Body of pancreas (tissue), 4 donors: ENCODE measurements around the gene RNF125. TPM values are rescaled to one million over a fixed set of nuclear protein-coding genes. Genes with fewer than 3 reads are reported as not detected.
A peak's percentile ranks its signal among the peaks of the same experiment; 100 is the strongest.

Experiments
- ATAC-seq: fragments of 150-250 bp; one replicate; pipeline ENCODE4 v1.9.1; 2016
- DNase-seq, 4 donors: peaks; one replicate each; pipeline ENCODE4 v3.0.0-alpha.2; 2019
- H3K27ac ChIP-seq, 4 donors: fragments of 200-600 bp; sonication (generic); 1 replicate in 3 of 4; 2 replicates in 1 of 4; pipeline versions ENCODE4 v1.5.1 to v1.6.1; 2016 to 2019; ENCODE audit warnings: mild to moderate bottlenecking in 1 of 4, mixed read lengths in 1 of 4, moderate library complexity in 1 of 4
- H3K27me3 ChIP-seq, 2 donors: fragments of 200-600 bp; sonication (generic); one replicate each; pipeline ENCODE4 v1.6.0; 2016; ENCODE audit warnings: mild to moderate bottlenecking in 1 of 2
- H3K36me3 ChIP-seq, 2 donors: fragments of 200-600 bp; sonication (generic); replicated peaks in 1 of 2; 2 replicates each; pipeline ENCODE4 v1.5.1; 2016; ENCODE audit warnings: low read depth in 2 of 2; ENCODE audit not compliant: insufficient read depth in 1 of 2
- H3K4me1 ChIP-seq: fragments of 200-600 bp; sonication (generic); one replicate; pipeline ENCODE4 v1.6.0; 2016
- H3K4me3 ChIP-seq, 2 donors: fragments of 200-600 bp; sonication (generic); 1 replicate in 1 of 2; 2 replicates in 1 of 2; pipeline ENCODE4 v1.5.1; 2016 to 2019
- H3K9me3 ChIP-seq, 3 donors: fragments of 200-600 bp; sonication (generic); 1 replicate in 2 of 3; 2 replicates in 1 of 3; pipeline ENCODE4 v1.5.1; 2016
- CTCF ChIP-seq, 7 experiments: fragments of 450-650 bp in 4 of 7; fragments of 200-600 bp in 3 of 7; sonication (generic) in 3 of 7; IDR thresholded peaks; one replicate each; pipeline ENCODE4 v1.5.1; 2016 to 2019; ENCODE audit warnings: antibody characterized with exemption in 7 of 7
- POLR2A ChIP-seq, 3 donors: fragments of 450-650 bp; IDR thresholded peaks; one replicate each; pipeline ENCODE4 v1.6.1; 2016; ENCODE audit warnings: antibody characterized with exemption in 3 of 3, mild to moderate bottlenecking in 2 of 3
- WGBS, 2 donors: methylation state at CpG; one replicate each; pipeline ENCODE4 v1.1.5; 2017; 5-methylcytosine and 5-hydroxymethylcytosine counted together
- intact Hi-C: fragments of 100-400 bp; cut with DNase I; formaldehyde crosslinking; loops from one replicate; pipeline ENCODE4 v1.15.1; 2023
- total RNA-seq, 2 donors: library from RNA; depleted of rRNA; stranded (reverse); fragments of >200 nt; gene quantifications; one replicate each; pipeline ENCODE4 v1.1.0, GENCODE V29; 2016

RNF125 gene
- total RNA-seq, 2 donors from 2014 or later: 2.6 to 4.9 TPM

GRCh38 chr18:32104516-32104915 is 85.9 kb downstream of the RNF125 start:
- no peak overlapping the region for H3K27ac ChIP-seq
- TF ChIP-seq POLR2A (IDR thresholded peaks at IDR 0.05) (no peak), CTCF (IDR thresholded peaks at IDR 0.05) (no peak)
- intact Hi-C loops: no loop called here
- H3K4me3 ChIP-seq: no peak overlapping the region
- 61 to 67% methylated on average over 2 of the region's 2 CpGs for WGBS, 2 donors
- DNase-seq: no peak
- H3K9me3 ChIP-seq: no peaks in the 10 kb centered on the region
- ATAC-seq: no peak
- H3K4me1 ChIP-seq: peaks cover 5% of the 10 kb centered on the region
- no peaks in the 10 kb centered on the region for H3K27me3 ChIP-seq
- H3K36me3 ChIP-seq: no peaks in the 10 kb centered on the region

DNA sequence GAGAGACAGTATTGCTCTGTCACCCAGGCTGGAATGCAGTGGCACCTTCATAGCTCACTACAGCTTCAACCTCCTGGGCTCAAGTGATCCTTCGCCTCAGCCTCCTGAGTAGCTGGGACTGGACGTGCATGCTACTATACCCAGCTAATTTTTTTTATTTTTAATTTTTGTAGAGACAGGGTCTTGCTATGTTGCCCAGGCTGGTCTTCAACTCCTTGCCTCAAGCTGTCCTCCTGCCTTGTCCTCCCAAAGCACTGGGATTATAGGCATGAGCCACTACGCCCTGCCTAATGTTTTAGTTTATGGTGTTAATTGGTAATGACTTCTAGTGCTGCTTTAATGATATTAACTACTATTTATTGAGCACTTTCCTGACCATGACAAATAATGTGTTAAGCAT is 91.4 kb downstream of the RNF125 start:
- Histone ChIP-seq H3K27ac (no peak overlapping the region), H3K4me1 (peaks cover 16% of the 10 kb centered on the region), H3K9me3 (no peaks in the 10 kb centered on the region), H3K27me3 (no peaks in the 10 kb centered on the region), H3K4me3 (no peak overlapping the region), H3K36me3 (no peaks in the 10 kb centered on the region)
- no peak for DNase-seq
- intact Hi-C loops: no loop called here
- WGBS, 2 donors: 91 to 94% methylated on average over 3 of the region's 3 CpGs
- no peak for ATAC-seq
- TF ChIP-seq POLR2A (IDR thresholded peaks at IDR 0.05) (no peak), CTCF (IDR thresholded peaks at IDR 0.05) (no peak)

- WGBS, 2 donors: 50 to 63% methylated on average over 3 of the region's 3 CpGs
- Histone ChIP-seq H3K9me3 (no peaks in the 10 kb centered on the region), H3K36me3 (no peaks in the 10 kb centered on the region), H3K27me3 (no peaks in the 10 kb centered on the region), H3K4me1 (peaks cover 11% of the 10 kb centered on the region), H3K27ac (no peak overlapping the region), H3K4me3 (no peak overlapping the region)
- ATAC-seq (no peak), DNase-seq (no peak)
- no peak for TF ChIP-seq CTCF (IDR thresholded peaks at IDR 0.05)
- TF ChIP-seq POLR2A (IDR thresholded peaks at IDR 0.05): no peak
- intact Hi-C loops: no loop called here
Observed at GRCh38 chr18:32111706-32112105, 93.1 kb downstream of the RNF125 start.

GRCh38 chr18:32112826-32113225 is 94.2 kb downstream of the RNF125 start:
- no peak for DNase-seq
- Histone ChIP-seq H3K9me3 (no peaks in the 10 kb centered on the region), H3K36me3 (peaks cover 0 to 3% of the 10 kb centered on the region in 2 donors), H3K4me1 (peaks cover 11% of the 10 kb centered on the region), H3K27ac (no peak overlapping the region), H3K27me3 (no peaks in the 10 kb centered on the region), H3K4me3 (no peak overlapping the region)
- 77 to 80% methylated on average over 4 of the region's 4 CpGs for WGBS, 2 donors
- ATAC-seq: no peak
- TF ChIP-seq CTCF (IDR thresholded peaks at IDR 0.05) (no peak), POLR2A (IDR thresholded peaks at IDR 0.05) (no peak)
- intact Hi-C loops: no loop called here

GRCh38 chr18:32114293-32114942 is 95.8 kb downstream of the RNF125 start:
- WGBS, 2 donors: 77 to 78% methylated on average over 4 of the region's 4 CpGs
- intact Hi-C loops: no loop called here
- DNase-seq: no peak
- no peak for TF ChIP-seq CTCF (IDR thresholded peaks at IDR 0.05)
- TF ChIP-seq POLR2A (IDR thresholded peaks at IDR 0.05): no peak
- no peak overlapping the region for H3K4me3 ChIP-seq
- H3K4me1 ChIP-seq: peaks cover 11% of the 10 kb centered on the region
- no peak for ATAC-seq
- H3K27ac ChIP-seq: peak overlapping the region in 1 of 4 donors; percentile 21
- H3K9me3 ChIP-seq: no peaks in the 10 kb centered on the region
- H3K36me3 ChIP-seq: peaks cover 0 to 5% of the 10 kb centered on the region in 2 donors
- H3K27me3 ChIP-seq: no peaks in the 10 kb centered on the region
